Measurements from ENCODE around the gene FGF7.

GRCh38 chr15:49438962-49439631 lies 16.1 kb downstream of the FGF7 start:
- TF ChIP-seq CTCF (IDR thresholded peaks at IDR 0.05): no peak
- no peak for TF ChIP-seq POLR2A (IDR thresholded peaks at IDR 0.05)

Data from testis (tissue), 2 donors.